HL-60 (cell line): ENCODE data around the gene USP31.

Experiments
- GABPA ChIP-seq: IDR thresholded peaks from 2 replicates; pipeline ENCODE4 v1.6.1; 2012; ENCODE audit warnings: low read depth
- POLR2AphosphoS5 ChIP-seq: IDR thresholded peaks from 2 replicates; pipeline ENCODE4 v1.6.1; 2012; ENCODE audit warnings: low read depth
- SPI1 ChIP-seq: IDR thresholded peaks from 2 replicates; pipeline ENCODE4 v1.6.1; 2012; ENCODE audit warnings: low read depth, mild to moderate bottlenecking, borderline replicate concordance
- TF ChIP-seq, protein P1 (sequence below): IDR thresholded peaks from one replicate; pipeline ENCODE4 v1.5.1; 2011; ENCODE audit warnings: low read length, control low read depth, inconsistent platforms; ENCODE audit not compliant: insufficient read depth
- TF ChIP-seq, protein P2 (sequence below): IDR thresholded peaks from 2 replicates; pipeline ENCODE4 v1.6.1; 2012; ENCODE audit warnings: low read depth; ENCODE audit not compliant: insufficient replicate concordance

DNA sequence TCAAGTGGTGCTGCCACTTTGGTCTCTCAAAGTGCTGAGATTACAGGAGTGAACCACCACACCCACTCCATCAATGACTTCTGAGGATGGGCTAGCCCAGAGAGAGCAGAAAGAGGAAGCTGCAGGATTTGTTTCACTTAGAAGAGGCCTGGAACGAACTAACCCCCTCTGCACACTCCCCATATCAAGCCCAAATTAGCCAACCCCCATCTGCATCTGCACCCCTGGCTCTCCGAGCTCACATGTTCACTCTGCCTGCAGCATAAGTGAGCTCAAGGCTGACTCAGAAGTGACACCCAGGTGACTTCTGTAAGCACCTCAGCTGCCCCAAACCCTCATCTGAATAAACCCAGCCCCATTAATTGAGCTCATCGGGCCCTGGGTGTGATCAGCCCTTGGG, 38.1 kb upstream of the USP31 start:
- TF ChIP-seq, protein P1, sequence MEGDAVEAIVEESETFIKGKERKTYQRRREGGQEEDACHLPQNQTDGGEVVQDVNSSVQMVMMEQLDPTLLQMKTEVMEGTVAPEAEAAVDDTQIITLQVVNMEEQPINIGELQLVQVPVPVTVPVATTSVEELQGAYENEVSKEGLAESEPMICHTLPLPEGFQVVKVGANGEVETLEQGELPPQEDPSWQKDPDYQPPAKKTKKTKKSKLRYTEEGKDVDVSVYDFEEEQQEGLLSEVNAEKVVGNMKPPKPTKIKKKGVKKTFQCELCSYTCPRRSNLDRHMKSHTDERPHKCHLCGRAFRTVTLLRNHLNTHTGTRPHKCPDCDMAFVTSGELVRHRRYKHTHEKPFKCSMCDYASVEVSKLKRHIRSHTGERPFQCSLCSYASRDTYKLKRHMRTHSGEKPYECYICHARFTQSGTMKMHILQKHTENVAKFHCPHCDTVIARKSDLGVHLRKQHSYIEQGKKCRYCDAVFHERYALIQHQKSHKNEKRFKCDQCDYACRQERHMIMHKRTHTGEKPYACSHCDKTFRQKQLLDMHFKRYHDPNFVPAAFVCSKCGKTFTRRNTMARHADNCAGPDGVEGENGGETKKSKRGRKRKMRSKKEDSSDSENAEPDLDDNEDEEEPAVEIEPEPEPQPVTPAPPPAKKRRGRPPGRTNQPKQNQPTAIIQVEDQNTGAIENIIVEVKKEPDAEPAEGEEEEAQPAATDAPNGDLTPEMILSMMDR = no peak
- no peak for TF ChIP-seq POLR2AphosphoS5
- TF ChIP-seq GABPA = no peak
- TF ChIP-seq, protein P2, sequence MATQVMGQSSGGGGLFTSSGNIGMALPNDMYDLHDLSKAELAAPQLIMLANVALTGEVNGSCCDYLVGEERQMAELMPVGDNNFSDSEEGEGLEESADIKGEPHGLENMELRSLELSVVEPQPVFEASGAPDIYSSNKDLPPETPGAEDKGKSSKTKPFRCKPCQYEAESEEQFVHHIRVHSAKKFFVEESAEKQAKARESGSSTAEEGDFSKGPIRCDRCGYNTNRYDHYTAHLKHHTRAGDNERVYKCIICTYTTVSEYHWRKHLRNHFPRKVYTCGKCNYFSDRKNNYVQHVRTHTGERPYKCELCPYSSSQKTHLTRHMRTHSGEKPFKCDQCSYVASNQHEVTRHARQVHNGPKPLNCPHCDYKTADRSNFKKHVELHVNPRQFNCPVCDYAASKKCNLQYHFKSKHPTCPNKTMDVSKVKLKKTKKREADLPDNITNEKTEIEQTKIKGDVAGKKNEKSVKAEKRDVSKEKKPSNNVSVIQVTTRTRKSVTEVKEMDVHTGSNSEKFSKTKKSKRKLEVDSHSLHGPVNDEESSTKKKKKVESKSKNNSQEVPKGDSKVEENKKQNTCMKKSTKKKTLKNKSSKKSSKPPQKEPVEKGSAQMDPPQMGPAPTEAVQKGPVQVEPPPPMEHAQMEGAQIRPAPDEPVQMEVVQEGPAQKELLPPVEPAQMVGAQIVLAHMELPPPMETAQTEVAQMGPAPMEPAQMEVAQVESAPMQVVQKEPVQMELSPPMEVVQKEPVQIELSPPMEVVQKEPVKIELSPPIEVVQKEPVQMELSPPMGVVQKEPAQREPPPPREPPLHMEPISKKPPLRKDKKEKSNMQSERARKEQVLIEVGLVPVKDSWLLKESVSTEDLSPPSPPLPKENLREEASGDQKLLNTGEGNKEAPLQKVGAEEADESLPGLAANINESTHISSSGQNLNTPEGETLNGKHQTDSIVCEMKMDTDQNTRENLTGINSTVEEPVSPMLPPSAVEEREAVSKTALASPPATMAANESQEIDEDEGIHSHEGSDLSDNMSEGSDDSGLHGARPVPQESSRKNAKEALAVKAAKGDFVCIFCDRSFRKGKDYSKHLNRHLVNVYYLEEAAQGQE = no peak
- TF ChIP-seq SPI1 = no peak
